H1 (cell line): ENCODE data around the gene RNGTT. TPM values are rescaled to one million over a fixed set of nuclear protein-coding genes. Genes with fewer than 3 reads are reported as not detected.
A peak's percentile ranks its signal among the peaks of the same experiment; 100 is the strongest.

Source experiments
- CTCF ChIA-PET: fragments of 300-600 bp; sonication (Branson Sonifier 250); formaldehyde crosslinking; loops from one replicate; lab custom pipeline; 2021; ENCODE audit not compliant: partially characterized antibody; lab: Charles Lee
- POLR2A ChIA-PET: fragments of 300-600 bp; sonication (Branson Sonifier 250); formaldehyde crosslinking; loops from one replicate; lab custom pipeline; 2021; ENCODE audit warnings: inconsistent platforms; ENCODE audit not compliant: partially characterized antibody; lab: Charles Lee
- DNase-seq, 2 experiments: peaks; one replicate each; pipeline versions ENCODE4 v3.0.0 to v3.0.0-alpha.2; 2010 to 2022; ENCODE audit warnings: low spot score in 2 of 2, low read depth in 1 of 2, mixed read lengths in 1 of 2
- FAIRE-seq: peaks from 2 replicates; lab custom pipeline; 2011; peaks lifted over from hg19 to GRCh38; lab: Jason Lieb, UNC
- H2AFZ ChIP-seq: 2 replicates; pipeline ENCODE4 v1.8.1; 2012; ENCODE audit warnings: low read length, inconsistent platforms
- H2AK5ac ChIP-seq: 2 replicates; pipeline ENCODE4 v1.6.1; 2013; ENCODE audit warnings: low read depth, low read length
- H2BK120ac ChIP-seq: replicated peaks from 2 replicates; pipeline ENCODE3; 2013; ENCODE audit warnings: low read depth, low read length, inconsistent platforms
- H2BK12ac ChIP-seq: 2 replicates; pipeline ENCODE4 v1.6.1; 2013; ENCODE audit warnings: low read depth, low read length
- H2BK15ac ChIP-seq: 2 replicates; pipeline ENCODE4 v1.6.1; 2013; ENCODE audit warnings: low read length
- H2BK20ac ChIP-seq: 2 replicates; pipeline ENCODE4 v1.6.1; 2013; ENCODE audit warnings: low read length
- H2BK5ac ChIP-seq: 2 replicates; pipeline ENCODE4 v1.6.1; 2013; ENCODE audit warnings: low read depth, low read length
- H3K14ac ChIP-seq: 2 replicates; pipeline ENCODE4 v1.6.1; 2013; ENCODE audit warnings: inconsistent platforms; ENCODE audit not compliant: insufficient read length
- H3K18ac ChIP-seq: 2 replicates; pipeline ENCODE4 v1.6.1; 2013; ENCODE audit warnings: low read length; ENCODE audit errors: extremely low read depth
- H3K23ac ChIP-seq: 2 replicates; pipeline ENCODE4 v1.6.1; 2013; ENCODE audit warnings: inconsistent platforms; ENCODE audit not compliant: insufficient read length
- H3K23me2 ChIP-seq: 2 replicates; pipeline ENCODE4 v1.6.1; 2013; ENCODE audit warnings: low read depth, low read length
- H3K27ac ChIP-seq: 2 replicates; pipeline ENCODE4 v1.6.1; 2011; ENCODE audit warnings: low read depth, low read length, inconsistent platforms
- H3K27me3 ChIP-seq, 4 experiments: replicated peaks in 1 of 4; 1 replicate in 1 of 4; 2 replicates in 3 of 4; pipeline versions ENCODE4 v1.6.1 to v1.8.1; 2011 to 2013; ENCODE audit warnings: low read length in 3 of 4, mild to moderate bottlenecking in 3 of 4, inconsistent platforms in 2 of 4, mixed read lengths in 2 of 4, moderate library complexity in 1 of 4; ENCODE audit not compliant: control insufficient read depth in 3 of 4, insufficient read depth in 3 of 4; ENCODE audit errors: extremely low read depth in 1 of 4
- H3K36me3 ChIP-seq, 4 experiments: 2 replicates each; pipeline versions ENCODE4 v1.6.1 to v1.8.1; 2011 to 2013; ENCODE audit warnings: mild to moderate bottlenecking in 4 of 4, low read length in 3 of 4, moderate library complexity in 2 of 4, control low read depth in 1 of 4, inconsistent platforms in 1 of 4; ENCODE audit not compliant: insufficient read depth in 4 of 4, control insufficient read depth in 2 of 4
- H3K4ac ChIP-seq: replicated peaks from 2 replicates; pipeline ENCODE3; 2013; ENCODE audit warnings: low read length, low read depth, mixed read lengths, inconsistent platforms; ENCODE audit not compliant: insufficient read length
- H3K4me1 ChIP-seq, 4 experiments: replicated peaks in 1 of 4; 1 replicate in 1 of 4; 2 replicates in 3 of 4; pipeline versions ENCODE4 v1.6.1 to v1.8.1; 2011 to 2013; ENCODE audit warnings: low read length in 3 of 4, inconsistent platforms in 2 of 4, mixed read lengths in 1 of 4; ENCODE audit not compliant: insufficient read depth in 4 of 4, control insufficient read depth in 3 of 4
- H3K4me2 ChIP-seq, 2 experiments: 2 replicates each; pipeline versions ENCODE4 v1.6.1 to v1.8.1; 2011 to 2013; ENCODE audit warnings: low read depth in 2 of 2, low read length in 2 of 2, control low read depth in 1 of 2, inconsistent platforms in 1 of 2, mild to moderate bottlenecking in 1 of 2; ENCODE audit not compliant: insufficient read depth in 1 of 2
- H3K4me3 ChIP-seq, 4 experiments: fragments of 200-600, 300-600 bp in 1 of 4; sonication (generic), shearing (Covaris generic), sonication (Bioruptor Twin) in 1 of 4; 2 replicates each; pipeline versions ENCODE4 v1.5.1 to v1.8.1; 2011 to 2016; ENCODE audit warnings: low read length in 4 of 4, low read depth in 3 of 4, control low read depth in 2 of 4, inconsistent platforms in 2 of 4, mild to moderate bottlenecking in 2 of 4, mixed read lengths in 1 of 4, moderate library complexity in 1 of 4; ENCODE audit not compliant: insufficient read depth in 2 of 4; ENCODE audit errors: extremely low read depth in 1 of 4
- H3K56ac ChIP-seq: replicated peaks from 2 replicates; pipeline ENCODE3; 2013; ENCODE audit warnings: low read depth, mild to moderate bottlenecking, mixed read lengths, low read length, inconsistent platforms; ENCODE audit not compliant: insufficient read length
- H3K79me1 ChIP-seq: 2 replicates; pipeline ENCODE4 v1.6.1; 2013; ENCODE audit warnings: low read depth, low read length, control low read depth
- H3K79me2 ChIP-seq, 2 experiments: 2 replicates each; pipeline versions ENCODE4 v1.6.1 to v1.8.1; 2012 to 2013; ENCODE audit warnings: low read length in 2 of 2, mild to moderate bottlenecking in 2 of 2, inconsistent platforms in 1 of 2; ENCODE audit not compliant: insufficient read depth in 2 of 2, control insufficient read depth in 1 of 2
- H3K9ac ChIP-seq, 4 experiments: replicated peaks in 1 of 4; 1 replicate in 1 of 4; 2 replicates in 3 of 4; pipeline versions ENCODE4 v1.6.1 to v1.8.1; 2011 to 2013; ENCODE audit warnings: low read depth in 3 of 4, low read length in 3 of 4, control low read depth in 2 of 4, mild to moderate bottlenecking in 2 of 4, moderate library complexity in 2 of 4, inconsistent platforms in 1 of 4; ENCODE audit errors: extremely low read depth in 1 of 4
- H3K9me3 ChIP-seq, 2 experiments: 2 replicates each; pipeline versions ENCODE4 v1.6.1 to v1.8.1; 2012 to 2013; ENCODE audit warnings: mild to moderate bottlenecking in 2 of 2, moderate library complexity in 2 of 2, control low read depth in 1 of 2, inconsistent platforms in 1 of 2, low read depth in 1 of 2, low read length in 1 of 2, mixed read lengths in 1 of 2; ENCODE audit not compliant: insufficient read depth in 2 of 2
- H4K20me1 ChIP-seq, 2 experiments: replicated peaks in 1 of 2; 2 replicates each; pipeline versions ENCODE3 to v1.8.1; 2011 to 2013; ENCODE audit warnings: inconsistent platforms in 2 of 2, low read length in 2 of 2, mild to moderate bottlenecking in 1 of 2; ENCODE audit not compliant: insufficient read depth in 2 of 2, control insufficient read depth in 1 of 2
- H4K5ac ChIP-seq: 2 replicates; pipeline ENCODE4 v1.6.1; 2013; ENCODE audit warnings: low read length, low read depth, mixed read lengths, inconsistent platforms; ENCODE audit not compliant: insufficient read length
- H4K8ac ChIP-seq: 2 replicates; pipeline ENCODE4 v1.8.0; 2013; ENCODE audit warnings: mild to moderate bottlenecking, moderate library complexity, low read length, inconsistent platforms; ENCODE audit not compliant: insufficient read depth; ENCODE audit errors: extremely low read depth
- H4K91ac ChIP-seq: replicated peaks from 2 replicates; pipeline ENCODE3; 2013; ENCODE audit warnings: low read length, mixed read lengths, inconsistent platforms; ENCODE audit not compliant: insufficient read length
- ATF3 ChIP-seq: IDR thresholded peaks from 2 replicates; pipeline ENCODE4 v1.6.1; 2011; ENCODE audit warnings: low read depth, mild to moderate bottlenecking, low read length; ENCODE audit not compliant: insufficient read depth
- CBX8 ChIP-seq: fragments of 300-800, 300-1000 bp; sonication (generic); IDR thresholded peaks from 2 replicates; pipeline ENCODE4 v1.7.1; 2016; ENCODE audit warnings: low read depth, low read length, borderline replicate concordance
- JUN ChIP-seq: IDR thresholded peaks from 2 replicates; pipeline ENCODE4 v1.6.1; 2011; ENCODE audit warnings: low read depth, mild to moderate bottlenecking, improper control_type of control experiment, low read length
- KDM1A ChIP-seq: fragments of 200-600, 300-600 bp; sonication (generic); IDR thresholded peaks from 2 replicates; pipeline ENCODE4 v1.7.1; 2016; ENCODE audit warnings: mild to moderate bottlenecking, low read length, borderline replicate concordance
- KDM5A ChIP-seq: fragments of 200-600 bp; IDR thresholded peaks from 2 replicates; pipeline ENCODE4 v1.7.1; 2012; ENCODE audit warnings: mild to moderate bottlenecking, low read length, inconsistent platforms, mixed read lengths
- NRF1 ChIP-seq: IDR thresholded peaks from 2 replicates; pipeline ENCODE4 v1.6.1; 2011; ENCODE audit warnings: mild to moderate bottlenecking, low read depth, low read length, improper control_type of control experiment
- WGBS, 2 experiments: shearing (Covaris generic) in 1 of 2; methylation state at CpG; one replicate each; pipeline versions ENCODE4 v1.1.6 to v1.1.7; 2013 to 2015; ENCODE audit warnings: low lambda C conversion rate in 2 of 2, mixed read lengths in 2 of 2, inconsistent platforms in 1 of 2, low coverage in 1 of 2, missing lambda C conversion rate in 1 of 2; ENCODE audit not compliant: insufficient replicate concordance in 2 of 2, insufficient coverage in 1 of 2, insufficient read length in 1 of 2; ENCODE audit errors: extremely low coverage in 1 of 2, missing lambda C conversion rate in 1 of 2; 5-methylcytosine and 5-hydroxymethylcytosine counted together
- polyA plus RNA-seq, 7 experiments: library from polyadenylated mRNA; depleted of rRNA in 3 of 7; stranded (reverse) in 5 of 7; unstranded in 2 of 7; fragments of >200 nt in 5 of 7; fragments of 200-250 nt in 2 of 7; gene quantifications; 1 replicate in 5 of 7; 2 replicates in 1 of 7; 4 replicates in 1 of 7; pipeline versions ENCODE4 v1.2.1 to v1.2.3, GENCODE V29; 2011 to 2013; ENCODE audit warnings: missing spikeins in 2 of 7, mixed read lengths in 2 of 7
- total RNA-seq: library from RNA; stranded (reverse); fragmentation: NEBNext Ultra II Directional; extraction: Animal tissue kit (Norgen Biotek cat#: 25700); gene quantifications from 2 replicates; pipeline ENCODE4 v1.2.1, GENCODE V29; 2021

RNGTT gene
- total and polyA plus RNA-seq, 2 of the 8 experiments (the other 6 are each of a cell fraction or from before 2014, with no cell fraction given), result 3.6 to 21.2 TPM

DNA sequence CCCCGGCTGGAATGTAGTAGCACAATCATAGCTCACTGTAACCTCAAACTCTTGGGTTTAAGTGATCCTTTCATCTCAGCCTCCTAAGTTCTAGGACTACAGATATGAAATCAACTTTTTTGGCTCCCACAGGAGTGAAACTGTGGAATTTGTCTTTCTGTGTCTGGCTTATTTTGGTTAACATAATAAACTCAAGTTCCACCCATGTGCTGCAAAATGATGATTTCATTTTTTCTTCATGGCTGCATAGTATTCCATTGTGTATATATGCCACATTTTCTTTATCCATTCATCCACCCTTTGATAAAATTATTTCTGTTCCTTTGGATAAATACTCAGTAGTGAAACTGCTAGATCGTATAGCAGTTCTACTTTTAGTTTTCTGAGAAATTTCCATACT, 29.9 kb downstream of the RNGTT start:
- Histone ChIP-seq H3K9me3 (peaks cover 6 to 7% of the 10 kb centered on the region in 2 experiments; a peak in 3 of 4 replicates), H2BK15ac (no peak overlapping the region), H3K79me2 (no peaks in the 10 kb centered on the region), H3K14ac (no peak overlapping the region), H3K4ac (no peak overlapping the region), H2AK5ac (no peak overlapping the region), H3K23ac (no peak overlapping the region), H3K9ac (no peak overlapping the region), H3K23me2 (no peaks in the 10 kb centered on the region; the same call in 1 of the 2 replicates), H4K20me1 (no peaks in the 10 kb centered on the region), H4K8ac (no peak overlapping the region), H3K4me2 (no peak overlapping the region), H2BK120ac (no peak overlapping the region), H3K79me1 (no peaks in the 10 kb centered on the region), H3K36me3 (peaks cover 0 to 31% (median 7%) of the 10 kb centered on the region in 4 experiments; a peak in 3 of 8 replicates), H4K91ac (no peak overlapping the region), H2BK12ac (no peak overlapping the region), H3K27ac (no peak overlapping the region), H4K5ac (no peak overlapping the region), H3K18ac (no peak overlapping the region), H3K56ac (no peak overlapping the region), H2AFZ (no peak overlapping the region), H3K4me1 (no peaks in the 10 kb centered on the region), H2BK20ac (no peak overlapping the region), H3K27me3 (no peaks in the 10 kb centered on the region), H3K4me3 (no peak overlapping the region), H2BK5ac (no peak overlapping the region)
- DNase-seq (no peak), FAIRE-seq (no peak)
- peak; percentile 13; the same call in 1 of the 2 replicates for TF ChIP-seq KDM1A
- TF ChIP-seq JUN, result no peak
- no peak for TF ChIP-seq ATF3
- TF ChIP-seq KDM5A, result no peak
- TF ChIP-seq NRF1, result no peak
- TF ChIP-seq CBX8, result no peak
- ChIA-PET POLR2A (no interaction called here), CTCF (no interaction called here)
- 94% methylated on average over 2 of the region's 2 CpGs; no CpG with 5 or more reads in 1 of the 2 experiments for WGBS, 2 experiments
